ENCODE results near the gene ARX.

ARX gene

DNA sequence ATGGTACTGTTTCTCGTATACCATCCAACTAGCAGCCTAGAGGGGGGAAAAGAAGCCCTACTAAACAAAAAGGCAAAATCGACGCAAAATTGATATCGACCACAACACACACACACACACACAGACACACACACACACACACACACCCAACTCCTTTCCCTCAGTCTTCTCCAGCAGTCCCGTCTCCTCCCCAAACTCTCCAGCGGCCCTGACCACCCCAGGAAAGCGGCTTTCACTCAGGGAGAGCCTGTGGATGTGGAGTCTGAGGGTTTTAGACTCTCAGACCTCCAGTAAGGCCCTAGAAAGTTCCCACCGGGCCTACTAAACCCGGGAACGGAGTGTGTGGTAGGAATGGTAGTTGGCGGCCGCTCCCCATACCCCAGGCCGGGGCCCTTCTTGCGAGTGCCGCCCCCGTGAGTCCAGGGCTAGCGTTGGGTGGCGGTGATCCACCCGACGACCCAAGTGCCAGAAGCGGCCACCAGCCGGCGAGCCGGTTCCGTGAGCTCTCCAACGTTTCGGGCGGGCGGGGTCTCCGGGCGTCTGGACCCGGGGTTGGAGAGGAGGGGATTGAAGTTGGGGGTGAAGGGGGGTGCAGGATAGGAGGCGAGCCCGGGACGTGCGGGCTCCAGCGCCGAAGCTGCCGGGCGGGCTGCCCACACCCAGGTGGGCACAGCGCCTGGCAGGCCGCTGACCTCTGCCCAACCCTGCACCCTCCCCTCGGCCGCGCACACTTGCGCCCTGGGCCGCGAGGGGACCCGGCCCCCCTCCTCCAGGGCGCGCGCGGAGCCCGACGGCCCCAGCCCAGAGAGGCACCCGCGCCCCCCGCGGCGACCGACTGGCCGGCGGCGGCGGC lies 13.7 kb downstream of the ARX start:
- DNase-seq (ENCODE audit: low read depth), result no peak
- no peak overlapping the region for H3K4me3 ChIP-seq (ENCODE audit: low read depth, low read length)
- TF ChIP-seq, protein P1, sequence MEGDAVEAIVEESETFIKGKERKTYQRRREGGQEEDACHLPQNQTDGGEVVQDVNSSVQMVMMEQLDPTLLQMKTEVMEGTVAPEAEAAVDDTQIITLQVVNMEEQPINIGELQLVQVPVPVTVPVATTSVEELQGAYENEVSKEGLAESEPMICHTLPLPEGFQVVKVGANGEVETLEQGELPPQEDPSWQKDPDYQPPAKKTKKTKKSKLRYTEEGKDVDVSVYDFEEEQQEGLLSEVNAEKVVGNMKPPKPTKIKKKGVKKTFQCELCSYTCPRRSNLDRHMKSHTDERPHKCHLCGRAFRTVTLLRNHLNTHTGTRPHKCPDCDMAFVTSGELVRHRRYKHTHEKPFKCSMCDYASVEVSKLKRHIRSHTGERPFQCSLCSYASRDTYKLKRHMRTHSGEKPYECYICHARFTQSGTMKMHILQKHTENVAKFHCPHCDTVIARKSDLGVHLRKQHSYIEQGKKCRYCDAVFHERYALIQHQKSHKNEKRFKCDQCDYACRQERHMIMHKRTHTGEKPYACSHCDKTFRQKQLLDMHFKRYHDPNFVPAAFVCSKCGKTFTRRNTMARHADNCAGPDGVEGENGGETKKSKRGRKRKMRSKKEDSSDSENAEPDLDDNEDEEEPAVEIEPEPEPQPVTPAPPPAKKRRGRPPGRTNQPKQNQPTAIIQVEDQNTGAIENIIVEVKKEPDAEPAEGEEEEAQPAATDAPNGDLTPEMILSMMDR (IDR thresholded peaks at IDR 0.05; ENCODE audit: insufficient read depth, low read depth, low read length, missing control alignments), result no peak

DNA sequence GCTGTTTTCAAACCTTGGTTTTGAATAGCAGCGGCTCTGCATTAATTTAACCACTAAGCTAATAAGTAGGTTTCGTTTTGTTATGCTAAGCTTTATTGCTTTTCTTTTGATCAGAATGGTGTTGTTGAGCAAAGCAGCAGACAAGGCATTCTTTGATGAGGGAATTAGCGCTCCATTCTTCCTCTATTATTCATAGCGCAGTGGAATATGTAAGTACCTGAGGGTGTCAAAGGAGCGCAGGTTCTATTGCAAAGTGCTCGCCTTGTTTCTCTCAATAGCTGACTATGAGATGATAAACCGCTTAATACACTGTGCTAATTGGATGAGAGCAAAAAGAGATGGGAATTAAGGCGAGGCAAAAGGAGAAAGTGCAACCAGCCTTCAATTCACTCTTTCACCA lies 16.3 kb downstream of the ARX start:
- H3K4me3 ChIP-seq (ENCODE audit: low read depth, low read length), result no peak overlapping the region
- no peak for DNase-seq (ENCODE audit: low read depth)

DNA sequence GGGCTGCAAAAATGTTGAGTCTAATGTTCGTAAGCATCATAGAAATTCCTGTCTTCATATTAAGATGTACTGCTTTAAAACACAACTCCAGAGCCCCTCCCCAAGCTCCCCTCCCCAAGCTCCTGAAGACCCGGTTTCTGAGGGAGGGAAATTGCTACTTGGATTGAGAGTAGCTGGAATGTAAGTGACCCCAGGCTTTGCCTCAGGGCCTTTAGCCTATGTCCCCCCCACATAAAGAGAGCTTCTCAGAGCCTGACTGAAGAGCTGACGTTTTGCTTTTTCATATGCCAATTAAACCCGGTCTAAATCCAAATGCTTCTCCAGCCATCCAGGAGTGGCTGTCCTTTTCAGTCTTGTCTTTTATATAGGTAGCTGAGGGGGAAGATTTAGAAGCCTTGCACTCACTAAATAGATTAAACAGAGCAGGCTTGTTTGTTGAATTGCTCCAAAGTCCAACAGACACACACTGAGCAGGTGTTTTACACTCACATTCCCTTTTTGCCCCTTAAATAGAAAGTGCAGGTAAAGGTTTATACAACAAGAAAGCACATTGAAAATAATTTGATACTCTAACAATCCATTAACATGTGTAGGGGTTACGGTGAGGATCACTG lies 19.6 kb downstream of the ARX start:
- DNase-seq (ENCODE audit: low read depth), result no peak
- TF ChIP-seq, protein P1 (IDR thresholded peaks at IDR 0.05; ENCODE audit: insufficient read depth, low read depth, low read length, missing control alignments), result no peak
- no peak overlapping the region for H3K4me3 ChIP-seq (ENCODE audit: low read depth, low read length)

More for the DNA sequence above, 16.3 kb downstream of the ARX start:
- TF ChIP-seq, protein P1 (IDR thresholded peaks at IDR 0.05; ENCODE audit: insufficient read depth, low read depth, low read length, missing control alignments), result no peak

DNA sequence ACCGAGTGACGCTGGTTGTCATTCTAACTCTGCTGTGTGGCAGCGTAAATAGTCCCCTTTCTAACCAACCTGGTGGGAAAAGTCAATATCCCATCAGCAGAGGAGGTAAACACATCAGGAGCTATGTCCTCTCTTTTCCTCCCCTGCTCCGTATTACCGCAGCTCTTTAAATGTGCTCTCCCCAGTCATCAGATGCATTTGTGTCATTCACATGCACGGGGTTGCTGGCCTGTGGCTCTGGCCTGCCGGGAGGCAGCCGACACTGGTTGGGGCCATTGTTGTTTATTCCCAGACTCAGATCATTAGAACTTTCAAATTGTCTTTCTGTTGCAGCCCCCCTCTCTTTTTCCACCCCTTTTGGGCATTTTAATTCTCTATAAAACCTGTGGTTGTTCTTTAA lies 21.9 kb downstream of the ARX start:
- H3K4me3 ChIP-seq (ENCODE audit: low read depth, low read length), result no peak overlapping the region
- TF ChIP-seq, protein P1 (IDR thresholded peaks at IDR 0.05; ENCODE audit: insufficient read depth, low read depth, low read length, missing control alignments), result no peak
- DNase-seq (ENCODE audit: low read depth), result no peak

DNA sequence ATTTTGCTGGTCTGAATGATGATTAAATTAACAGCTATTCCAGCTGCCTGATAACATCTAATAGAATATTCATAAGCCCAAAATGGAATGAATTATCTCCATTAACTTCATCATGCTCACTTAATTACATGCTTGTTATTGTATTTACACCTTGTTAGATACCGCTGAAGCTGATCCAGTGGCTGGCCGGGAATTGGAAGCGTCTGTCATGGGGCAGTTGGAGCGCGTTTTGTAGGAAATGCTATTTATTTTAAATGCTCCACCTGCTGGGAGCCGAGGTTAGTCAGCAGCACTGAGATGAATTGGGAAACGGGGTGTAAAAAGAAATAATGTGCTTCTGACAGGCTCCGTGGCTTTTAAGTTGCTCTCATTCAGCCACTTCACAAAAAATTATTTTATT lies 25.2 kb downstream of the ARX start:
- TF ChIP-seq, protein P1 (IDR thresholded peaks at IDR 0.05; ENCODE audit: insufficient read depth, low read depth, low read length, missing control alignments), result no peak
- no peak overlapping the region for H3K4me3 ChIP-seq (ENCODE audit: low read depth, low read length)
- DNase-seq (ENCODE audit: low read depth), result no peak

DNA sequence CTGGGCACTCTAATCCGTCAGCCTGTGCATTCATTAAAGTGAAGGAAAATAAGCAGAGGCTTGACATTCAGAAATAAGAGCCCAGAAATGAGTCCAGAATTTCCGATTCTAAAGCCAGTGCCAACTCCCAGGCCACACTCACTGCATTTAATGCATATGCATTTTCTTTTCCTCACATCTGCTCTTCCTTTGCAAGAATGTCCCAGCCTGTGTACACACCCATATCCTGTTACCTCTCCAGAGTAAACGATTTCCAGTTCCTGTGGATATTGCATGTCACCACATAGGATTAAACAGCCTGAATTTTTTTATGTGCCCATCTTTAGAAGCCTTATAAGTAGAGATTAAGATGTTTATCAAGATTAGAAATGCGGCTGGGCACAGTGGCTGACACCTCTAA lies 27.5 kb downstream of the ARX start:
- TF ChIP-seq, protein P1 (IDR thresholded peaks at IDR 0.05; ENCODE audit: insufficient read depth, low read depth, low read length, missing control alignments), result no peak
- H3K4me3 ChIP-seq (ENCODE audit: low read depth, low read length), result no peak overlapping the region
- no peak for DNase-seq (ENCODE audit: low read depth)

All from GM12865 (cell line).